SK-N-SH (cell line): ENCODE measurements around the gene IFNA1. TPM values are rescaled to one million over a fixed set of nuclear protein-coding genes. Genes with fewer than 3 reads are reported as not detected.

Source experiments
- CTCF ChIA-PET: fragments of 300-600, 350-600 bp; formaldehyde crosslinking; extraction: SDS; loops from one replicate; lab custom pipeline; 2021; lab: Yijun Ruan, JAX
- POLR2A ChIA-PET: fragments of 350-600 bp; sonication (Branson Sonifier 250); formaldehyde crosslinking; extraction: SDS; loops from one replicate; lab custom pipeline; 2020; ENCODE audit warnings: antibody characterized with exemption, inconsistent platforms; lab: Yijun Ruan, JAX
- DNase-seq: peaks from one replicate; pipeline ENCODE4 v3.0.0; 2012
- H2AFZ ChIP-seq: fragments of 200-600 bp; sonication (generic); 2 replicates; pipeline ENCODE4 v1.8.1; 2016; ENCODE audit warnings: antibody characterized with exemption, mild to moderate bottlenecking, low read depth
- H3F3A ChIP-seq: fragments of 200-600 bp; sonication (generic); replicated peaks from 2 replicates; pipeline ENCODE3; 2016; ENCODE audit warnings: antibody characterized with exemption, mild to moderate bottlenecking; ENCODE audit not compliant: insufficient read depth
- H3K27ac ChIP-seq, 2 experiments: fragments of 200-500 bp in 1 of 2; fragments of 200-600 bp in 1 of 2; sonication (Bioruptor generic) in 1 of 2; sonication (generic), shearing (Covaris generic) in 1 of 2; 2 replicates each; pipeline versions ENCODE4 v1.5.1 to v1.6.1; 2014 to 2016; ENCODE audit warnings: low read depth in 2 of 2, inconsistent platforms in 1 of 2, low read length in 1 of 2, mild to moderate bottlenecking in 1 of 2, mixed read lengths in 1 of 2
- H3K27me3 ChIP-seq: fragments of 200-600 bp; sonication (generic), shearing (Covaris generic); 2 replicates; pipeline ENCODE4 v1.6.1; 2016; ENCODE audit warnings: mixed run types; ENCODE audit not compliant: insufficient read depth
- H3K36me3 ChIP-seq, 2 experiments: fragments of 200-500 bp in 1 of 2; fragments of 200-600 bp in 1 of 2; sonication (Bioruptor generic) in 1 of 2; sonication (generic) in 1 of 2; replicated peaks in 1 of 2; 2 replicates each; pipeline versions ENCODE3 to v1.5.1; 2014 to 2016; ENCODE audit warnings: low read length in 1 of 2, mild to moderate bottlenecking in 1 of 2; ENCODE audit not compliant: insufficient read depth in 2 of 2, control insufficient read depth in 1 of 2
- H3K4me1 ChIP-seq, 2 experiments: fragments of 200-500 bp in 1 of 2; fragments of 200-600 bp in 1 of 2; sonication (Bioruptor generic) in 1 of 2; sonication (generic), shearing (Covaris generic) in 1 of 2; 2 replicates each; pipeline versions ENCODE4 v1.5.1 to v1.6.1; 2014 to 2016; ENCODE audit warnings: low read depth in 1 of 2, low read length in 1 of 2, mixed run types in 1 of 2; ENCODE audit not compliant: insufficient read depth in 2 of 2, control insufficient read depth in 1 of 2
- H3K4me2 ChIP-seq: fragments of 200-600 bp; sonication (generic), shearing (Covaris generic); 2 replicates; pipeline ENCODE4 v1.6.1; 2017; ENCODE audit warnings: mixed run types
- H3K4me3 ChIP-seq, 2 experiments: fragments of 200-500 bp in 1 of 2; fragments of 200-600 bp in 1 of 2; sonication (Bioruptor generic) in 1 of 2; sonication (generic), shearing (Covaris generic) in 1 of 2; 2 replicates each; pipeline versions ENCODE4 v1.5.1 to v1.8.1; 2014 to 2016; ENCODE audit warnings: low read depth in 2 of 2, inconsistent platforms in 1 of 2, low read length in 1 of 2, mild to moderate bottlenecking in 1 of 2, mixed read lengths in 1 of 2, moderate library complexity in 1 of 2
- H3K79me2 ChIP-seq: fragments of 200-600 bp; sonication (generic); 2 replicates; pipeline ENCODE4 v1.8.1; 2017; ENCODE audit warnings: mild to moderate bottlenecking; ENCODE audit not compliant: insufficient read depth
- H3K9ac ChIP-seq: fragments of 200-600 bp; sonication (generic); 2 replicates; pipeline ENCODE4 v1.6.1; 2017; ENCODE audit warnings: mixed run types
- H3K9me2 ChIP-seq: fragments of 200-600 bp; sonication (generic); 2 replicates; pipeline ENCODE4 v1.6.1; 2017; ENCODE audit warnings: mixed run types
- H3K9me3 ChIP-seq: fragments of 200-600 bp; sonication (generic); 2 replicates; pipeline ENCODE4 v1.6.1; 2017; ENCODE audit warnings: mixed run types, mild to moderate bottlenecking, moderate library complexity
- H4K20me1 ChIP-seq: fragments of 200-600 bp; sonication (generic); 2 replicates; pipeline ENCODE4 v1.6.1; 2017; ENCODE audit warnings: mild to moderate bottlenecking, mixed run types; ENCODE audit not compliant: insufficient read depth
- CTCF ChIP-seq: fragments of 200-600 bp; sonication (generic); IDR thresholded peaks from 2 replicates; pipeline ENCODE4 v1.6.1; 2017; ENCODE audit warnings: antibody characterized with exemption, mild to moderate bottlenecking, moderate library complexity
- ELF1 ChIP-seq: IDR thresholded peaks from 2 replicates; pipeline ENCODE4 v1.4.0; 2012
- EP300 ChIP-seq, 2 experiments: IDR thresholded peaks; 2 replicates each; pipeline versions ENCODE4 v1.4.0 to v1.6.1; 2012; ENCODE audit warnings: borderline replicate concordance in 1 of 2, low read depth in 1 of 2, low read length in 1 of 2
- FOSL2 ChIP-seq: IDR thresholded peaks from 2 replicates; pipeline ENCODE4 v1.4.0; 2012; ENCODE audit warnings: low read depth, mild to moderate bottlenecking, moderate library complexity, borderline replicate concordance
- FOXJ3 ChIP-seq: sonication (generic); formaldehyde crosslinking; IDR thresholded peaks from 2 replicates; pipeline ENCODE4 v1.5.1; 2020; ENCODE audit warnings: mild to moderate bottlenecking, missing genetic modification reagents
- FOXM1 ChIP-seq: IDR thresholded peaks from 2 replicates; pipeline ENCODE4 v1.4.0; 2012; ENCODE audit warnings: low read depth, mild to moderate bottlenecking
- GABPA ChIP-seq: IDR thresholded peaks from 2 replicates; pipeline ENCODE4 v1.4.0; 2012; ENCODE audit warnings: low read depth, mild to moderate bottlenecking
- IRF3 ChIP-seq: fragments of 150-350 bp; IDR thresholded peaks from 2 replicates; pipeline ENCODE4 v1.6.1; 2016; ENCODE audit warnings: mild to moderate bottlenecking, low read depth, low read length
- JUND ChIP-seq: IDR thresholded peaks from 2 replicates; pipeline ENCODE4 v1.4.0; 2012
- MEF2A ChIP-seq: IDR thresholded peaks from 2 replicates; pipeline ENCODE4 v1.4.0; 2012; ENCODE audit warnings: low read depth, borderline replicate concordance
- MXI1 ChIP-seq: IDR thresholded peaks from 2 replicates; pipeline ENCODE4 v1.6.1; 2012; ENCODE audit warnings: mild to moderate bottlenecking, low read depth, low read length, improper control_type of control experiment
- NFIC ChIP-seq: IDR thresholded peaks from 2 replicates; pipeline ENCODE4 v1.4.0; 2012; ENCODE audit warnings: borderline replicate concordance
- POLR2AphosphoS5 ChIP-seq: IDR thresholded peaks from 2 replicates; pipeline ENCODE4 v1.6.1; 2012; ENCODE audit warnings: low read depth, low read length
- REST ChIP-seq: IDR thresholded peaks from 2 replicates; pipeline ENCODE4 v1.6.1; 2012; ENCODE audit warnings: mild to moderate bottlenecking, low read depth, low read length, moderate library complexity
- RFX5 ChIP-seq: IDR thresholded peaks from 2 replicates; pipeline ENCODE4 v1.6.1; 2012; ENCODE audit warnings: mild to moderate bottlenecking, improper control_type of control experiment, low read length
- SMC3 ChIP-seq: IDR thresholded peaks from 2 replicates; pipeline ENCODE4 v1.6.1; 2012; ENCODE audit warnings: low read depth, low read length, improper control_type of control experiment
- TEAD4 ChIP-seq: IDR thresholded peaks from 2 replicates; pipeline ENCODE4 v1.4.0; 2012; ENCODE audit warnings: mild to moderate bottlenecking, borderline replicate concordance; ENCODE audit not compliant: insufficient read depth
- USF2 ChIP-seq: fragments of 150-350 bp; IDR thresholded peaks from 2 replicates; pipeline ENCODE4 v1.6.1; 2017; ENCODE audit warnings: antibody characterized with exemption, low read length, low read depth, borderline replicate concordance
- WGBS: methylation state at CpG from one replicate; pipeline ENCODE4 v1.1.6; 2017; ENCODE audit warnings: low lambda C conversion rate; 5-methylcytosine and 5-hydroxymethylcytosine counted together
- polyA plus RNA-seq, 3 experiments: library from polyadenylated mRNA; depleted of rRNA; stranded (reverse); fragments of >200 nt; gene quantifications; 2 replicates each; pipeline ENCODE4 v1.2.3, GENCODE V29; 2012

IFNA1 gene
- polyA plus RNA-seq, 1 of the 3 experiments (the other 2 are of a cell fraction), result not detected

- Histone ChIP-seq H3K9me3 (no peaks in the 10 kb centered on the region), H3K9ac (no peak overlapping the region), H3F3A (no peaks in the 10 kb centered on the region), H3K9me2 (no peaks in the 10 kb centered on the region), H3K36me3 (no peaks in the 10 kb centered on the region), H3K4me1 (no peaks in the 10 kb centered on the region), H3K27ac (no peak overlapping the region), H3K27me3 (no peaks in the 10 kb centered on the region; the same call in 1 of the 2 replicates), H4K20me1 (0 out of 2 replicates have a peak, but pooled peaks cover 3% of the 10 kb centered on the region), H3K4me2 (no peak overlapping the region), H3K4me3 (no peak overlapping the region), H2AFZ (no peak overlapping the region), H3K79me2 (no peaks in the 10 kb centered on the region)
- TF ChIP-seq FOXM1, result no peak
- no peak for TF ChIP-seq POLR2AphosphoS5
- TF ChIP-seq EP300 (IDR thresholded peaks at IDR 0.05; ENCODE audit: borderline replicate concordance in 1 of 2, low read depth in 1 of 2, low read length in 1 of 2), result no peak
- no peak for TF ChIP-seq SMC3
- POLR2A ChIA-PET, result no interaction called here
- CTCF ChIA-PET, result interaction anchor here (1.0 to 1.7 kb wide), 3 partner anchors 12 to 143 kb away, joined by 4 to 5 read pairs (median 4); no protein-coding TSS in a partner anchor
- no peak for DNase-seq
- 4% methylated on average over 1 of the region's 1 CpG for WGBS
Measured at GRCh38 chr9:21461377-21461776, 21.1 kb downstream of the IFNA1 start.

- ChIA-PET POLR2A (no interaction called here), CTCF (interaction anchor here (0.9 to 2.4 kb wide), 4 partner anchors 18 to 134 kb away, joined by 3 to 7 read pairs (median 6); no protein-coding TSS in a partner anchor)
- H2AFZ ChIP-seq, result no peak overlapping the region
- H3K9me3 ChIP-seq, result no peaks in the 10 kb centered on the region
- no peak overlapping the region for H3K9ac ChIP-seq
- no peaks in the 10 kb centered on the region for H3K4me1 ChIP-seq
- no peak overlapping the region for H3K27ac ChIP-seq
- H3K36me3 ChIP-seq, result no peaks in the 10 kb centered on the region
- 20% methylated on average over 5 of the region's 5 CpGs for WGBS
- H3K4me3 ChIP-seq, result no peak overlapping the region
- H3K9me2 ChIP-seq, result no peaks in the 10 kb centered on the region
- H3K79me2 ChIP-seq, result no peaks in the 10 kb centered on the region
- no peak overlapping the region for H3K4me2 ChIP-seq
- TF ChIP-seq FOXM1 (no peak), NFIC (no peak), RFX5 (no peak), MEF2A (no peak), USF2 (no peak), TEAD4 (no peak), REST (no peak), CTCF (no peak), GABPA (no peak), ELF1 (no peak), IRF3 (no peak), FOSL2 (no peak), FOXJ3 (CRISPR knock-in tag) (no peak), MXI1 (no peak), JUND (no peak), SMC3 (no peak)
- 0 out of 2 replicates have a peak, but pooled peaks cover 3% of the 10 kb centered on the region for H4K20me1 ChIP-seq
- DNase-seq, result no peak
- H3K27me3 ChIP-seq, result no peaks in the 10 kb centered on the region; the same call in 1 of the 2 replicates
- H3F3A ChIP-seq, result no peaks in the 10 kb centered on the region
Measured at GRCh38 chr9:21465138-21465537, 24.9 kb downstream of the IFNA1 start.
